ENCODE data around the gene EVI5.
"Not testable (repeated sequence)": the region's sequence is repeated elsewhere in the genome, so short reads cannot be mapped to it uniquely, and the experiment has no call there.

Gene EVI5

DNA sequence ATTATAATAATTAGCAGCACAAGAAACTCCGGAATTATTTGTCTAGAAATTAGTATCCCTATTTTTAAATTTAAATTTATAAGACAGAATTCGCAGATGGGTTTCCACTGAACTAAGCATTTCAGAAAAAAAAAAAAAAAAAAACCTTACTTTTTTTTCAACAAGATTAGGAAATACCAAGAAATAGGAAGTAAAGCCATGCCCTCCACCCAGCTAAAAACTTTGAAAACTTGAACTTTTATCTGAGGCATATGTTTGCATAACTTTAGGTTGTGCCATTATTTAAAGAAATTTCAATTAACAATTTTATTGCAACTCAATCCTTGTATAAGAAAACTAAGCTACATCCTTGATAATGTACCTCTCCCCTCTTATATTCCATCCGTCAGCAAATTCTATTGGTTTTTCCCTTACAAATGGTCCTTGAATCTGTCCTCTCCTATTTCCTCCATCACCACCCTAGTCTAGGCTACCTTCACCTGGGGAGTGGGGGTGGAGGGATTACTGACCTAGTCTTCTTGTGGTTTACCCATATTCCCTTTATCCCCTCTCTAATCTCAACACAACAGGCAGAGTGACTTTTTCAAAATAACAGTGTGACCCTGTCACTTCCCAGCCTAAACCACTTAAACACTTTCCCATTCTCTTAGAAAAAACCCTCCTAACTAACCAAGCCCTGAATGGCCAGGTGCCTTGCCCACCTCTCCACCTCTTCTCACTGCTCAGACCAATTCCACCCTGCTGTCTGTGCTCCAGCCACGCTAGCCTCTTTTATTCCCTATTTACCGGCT is 1.4 kb upstream of the EVI5 start:
- TF ChIP-seq CTCF (IDR thresholded peaks at IDR 0.05; ENCODE audit: poor library complexity, severe bottlenecking) = no peak
- Histone ChIP-seq H3K27me3 (ENCODE audit: insufficient read depth, poor library complexity, severe bottlenecking) (no peaks in the 10 kb centered on the region), H3K4me1 (ENCODE audit: insufficient read depth, poor library complexity, severe bottlenecking) (no peaks in the 10 kb centered on the region), H3K9me3 (ENCODE audit: severe bottlenecking) (no peaks in the 10 kb centered on the region), H3K27ac (ENCODE audit: poor library complexity, severe bottlenecking) (no peak overlapping the region), H3K4me3 (ENCODE audit: severe bottlenecking) (no peak overlapping the region), H3K36me3 (ENCODE audit: low read depth) (no peaks in the 10 kb centered on the region)
- ATAC-seq (ENCODE audit: low read depth) (no peak), DNase-seq (ENCODE audit: low spot score) (no peak)

GRCh38 chr1:92784021-92784638 is 778 bp downstream of the EVI5 start:
- Histone ChIP-seq H3K4me3 (ENCODE audit: severe bottlenecking) (peak overlapping the region; percentile 99), H3K27ac (ENCODE audit: poor library complexity, severe bottlenecking) (peak overlapping the region; percentile 82), H3K27me3 (ENCODE audit: insufficient read depth, poor library complexity, severe bottlenecking) (no peaks in the 10 kb centered on the region), H3K36me3 (ENCODE audit: low read depth) (no peaks in the 10 kb centered on the region), H3K9me3 (ENCODE audit: severe bottlenecking) (no peaks in the 10 kb centered on the region), H3K4me1 (ENCODE audit: insufficient read depth, poor library complexity, severe bottlenecking) (no peaks in the 10 kb centered on the region)
- ATAC-seq (ENCODE audit: low read depth) (peak; percentile 36), DNase-seq (ENCODE audit: low spot score) (no peak)
- TF ChIP-seq CTCF (IDR thresholded peaks at IDR 0.05; ENCODE audit: poor library complexity, severe bottlenecking) = no peak

DNA sequence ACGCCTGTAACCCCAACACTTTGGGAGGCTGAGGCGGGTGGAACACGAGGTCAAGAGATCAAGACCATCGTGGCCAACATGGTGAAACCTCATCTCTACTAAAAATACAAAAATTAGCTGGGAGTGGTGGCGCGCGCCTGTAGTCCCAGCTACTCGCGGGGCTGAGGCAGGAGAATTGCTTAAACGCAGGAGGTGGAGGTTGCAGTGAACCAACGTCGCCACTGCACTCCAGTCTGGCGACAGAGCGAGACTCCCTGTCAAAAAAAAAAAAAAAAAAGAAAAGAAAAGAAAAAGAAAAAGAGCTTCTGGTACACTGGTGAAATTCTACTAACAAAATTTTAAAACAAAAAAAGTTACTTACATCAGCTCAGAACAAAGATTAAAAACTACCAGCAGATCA is 1.4 kb downstream of the EVI5 start:
- H3K4me1 ChIP-seq (ENCODE audit: insufficient read depth, poor library complexity, severe bottlenecking); H3K36me3 ChIP-seq (ENCODE audit: low read depth); H3K9me3 ChIP-seq (ENCODE audit: severe bottlenecking); H3K27me3 ChIP-seq (ENCODE audit: insufficient read depth, poor library complexity, severe bottlenecking); ATAC-seq (ENCODE audit: low read depth); DNase-seq (ENCODE audit: low spot score): not testable (repeated sequence)
- Histone ChIP-seq H3K4me3 (ENCODE audit: severe bottlenecking) (peak overlapping the region; percentile 99), H3K27ac (ENCODE audit: poor library complexity, severe bottlenecking) (peak overlapping the region; percentile 82)

DNA sequence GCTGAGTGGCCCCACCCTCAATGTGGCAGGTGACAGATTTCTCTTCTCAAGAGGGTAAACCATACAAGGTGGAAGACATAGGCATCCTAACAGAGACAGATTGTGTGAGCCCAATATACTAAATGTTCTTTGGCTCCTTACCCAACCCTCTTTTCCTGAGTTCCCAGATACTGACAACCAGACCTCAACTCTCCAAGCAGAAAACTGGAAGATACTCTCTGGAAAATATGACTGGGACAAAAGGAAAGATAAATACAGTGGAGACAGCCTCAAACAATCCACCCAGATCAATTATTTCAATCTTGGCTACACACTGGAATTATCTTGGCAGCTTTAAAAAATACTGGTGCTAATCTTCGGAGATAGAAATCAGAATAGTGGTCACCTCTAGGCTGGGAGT is 6.5 kb downstream of the EVI5 start:
- TF ChIP-seq CTCF (IDR thresholded peaks at IDR 0.05; ENCODE audit: poor library complexity, severe bottlenecking) = no peak
- H3K27me3 ChIP-seq (ENCODE audit: insufficient read depth, poor library complexity, severe bottlenecking) = no peaks in the 10 kb centered on the region
- no peaks in the 10 kb centered on the region for H3K36me3 ChIP-seq (ENCODE audit: low read depth)
- no peaks in the 10 kb centered on the region for H3K4me1 ChIP-seq (ENCODE audit: insufficient read depth, poor library complexity, severe bottlenecking)
- no peaks in the 10 kb centered on the region for H3K9me3 ChIP-seq (ENCODE audit: severe bottlenecking)
- DNase-seq (ENCODE audit: low spot score) (no peak), ATAC-seq (ENCODE audit: low read depth) (no peak)
- no peak overlapping the region for H3K27ac ChIP-seq (ENCODE audit: poor library complexity, severe bottlenecking)
- no peak overlapping the region for H3K4me3 ChIP-seq (ENCODE audit: severe bottlenecking)

DNA sequence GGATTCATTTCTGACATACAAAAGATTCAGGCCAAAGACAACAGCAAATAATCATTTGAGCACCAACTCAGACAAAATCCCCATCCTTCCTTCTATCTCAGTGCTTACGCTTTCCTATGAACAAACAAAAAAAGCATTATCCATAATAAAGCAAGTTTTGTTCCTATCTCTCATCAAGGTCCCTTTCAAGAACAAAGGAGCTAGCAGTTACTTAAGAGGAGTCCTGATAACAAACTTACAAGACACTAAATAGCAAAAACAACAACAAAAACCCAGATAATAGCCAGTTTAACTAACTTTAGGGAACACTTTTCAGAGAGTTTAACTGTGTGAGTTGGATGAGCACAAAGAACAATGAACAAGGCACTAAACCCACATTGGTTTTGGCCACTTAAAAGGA is 10.5 kb downstream of the EVI5 start:
- no peaks in the 10 kb centered on the region for H3K9me3 ChIP-seq (ENCODE audit: severe bottlenecking)
- no peaks in the 10 kb centered on the region for H3K36me3 ChIP-seq (ENCODE audit: low read depth)
- H3K27ac ChIP-seq (ENCODE audit: poor library complexity, severe bottlenecking) = no peak overlapping the region
- DNase-seq (ENCODE audit: low spot score) (no peak), ATAC-seq (ENCODE audit: low read depth) (no peak)
- no peak for TF ChIP-seq CTCF (IDR thresholded peaks at IDR 0.05; ENCODE audit: poor library complexity, severe bottlenecking)
- H3K27me3 ChIP-seq (ENCODE audit: insufficient read depth, poor library complexity, severe bottlenecking) = no peaks in the 10 kb centered on the region
- H3K4me1 ChIP-seq (ENCODE audit: insufficient read depth, poor library complexity, severe bottlenecking) = no peaks in the 10 kb centered on the region
- no peak overlapping the region for H3K4me3 ChIP-seq (ENCODE audit: severe bottlenecking)

DNA sequence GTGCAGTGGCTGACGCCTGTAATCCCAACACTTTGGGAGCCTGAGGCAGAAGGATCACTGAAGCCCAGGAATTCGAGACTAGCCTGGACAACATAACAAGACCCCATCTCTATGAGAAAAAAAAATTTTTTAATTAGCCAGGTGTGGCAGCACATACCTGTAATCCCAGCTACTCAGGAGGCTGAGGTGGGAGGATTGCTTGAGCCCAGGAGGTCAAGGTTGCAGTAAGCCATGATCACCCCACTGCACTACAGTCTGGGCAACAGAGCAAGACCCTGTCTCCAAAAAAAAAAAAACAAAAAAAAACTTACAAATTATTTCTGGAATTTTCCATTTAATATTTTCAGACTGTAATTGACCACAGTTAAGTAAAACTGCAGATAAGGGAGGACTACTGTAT is 11.2 kb downstream of the EVI5 start:
- not testable (repeated sequence) for H3K36me3 ChIP-seq (ENCODE audit: low read depth); H3K27ac ChIP-seq (ENCODE audit: poor library complexity, severe bottlenecking); H3K27me3 ChIP-seq (ENCODE audit: insufficient read depth, poor library complexity, severe bottlenecking); H3K4me1 ChIP-seq (ENCODE audit: insufficient read depth, poor library complexity, severe bottlenecking); DNase-seq (ENCODE audit: low spot score); H3K4me3 ChIP-seq (ENCODE audit: severe bottlenecking); H3K9me3 ChIP-seq (ENCODE audit: severe bottlenecking); ATAC-seq (ENCODE audit: low read depth)
